NCI-H774 (cell line): ENCODE data around the gene EXOSC2.

Source experiments
- DNase-seq: peaks from one replicate; lab custom pipeline; 2025; lab: John Stamatoyannopoulos, UW

Gene EXOSC2

DNA sequence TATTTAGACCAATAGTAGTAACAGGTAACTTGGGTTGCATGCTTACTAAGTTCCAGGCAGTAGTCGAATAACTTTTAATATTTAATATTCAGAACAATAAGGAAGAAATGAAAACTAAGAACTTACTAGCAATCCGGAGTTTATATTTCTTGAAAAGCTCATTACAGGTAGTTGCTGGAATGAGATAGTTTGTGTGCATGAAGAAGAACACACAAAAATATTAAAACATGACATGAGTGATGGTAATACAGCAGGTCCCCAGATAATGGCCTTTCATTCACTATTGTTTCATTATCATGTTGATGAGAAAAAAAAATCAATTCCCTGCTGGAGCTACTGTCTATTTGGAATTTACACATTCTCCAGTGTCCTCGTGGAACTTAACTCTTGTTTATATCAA, 44.7 kb downstream of the EXOSC2 start:
- no peak for DNase-seq

DNA sequence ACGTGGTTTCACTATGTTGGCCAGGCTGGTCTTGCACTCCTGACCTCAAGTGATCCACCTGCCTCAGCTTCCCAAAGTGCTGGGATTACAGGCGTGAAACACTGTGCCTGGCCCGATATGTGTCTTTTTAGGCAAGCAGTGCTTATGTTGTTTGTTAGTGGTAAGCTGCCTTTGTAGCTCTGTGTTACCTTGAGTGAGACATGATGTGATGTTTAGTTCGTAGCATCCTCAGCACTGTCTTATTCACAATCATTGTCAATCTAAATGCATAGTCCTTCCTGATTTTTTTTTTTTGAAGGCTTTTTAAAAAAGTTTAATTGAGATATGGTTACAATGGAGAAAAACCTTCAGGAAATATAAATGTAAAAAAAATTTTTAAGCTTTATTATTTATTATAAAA, 45.5 kb downstream of the EXOSC2 start:
- no peak for DNase-seq

DNA sequence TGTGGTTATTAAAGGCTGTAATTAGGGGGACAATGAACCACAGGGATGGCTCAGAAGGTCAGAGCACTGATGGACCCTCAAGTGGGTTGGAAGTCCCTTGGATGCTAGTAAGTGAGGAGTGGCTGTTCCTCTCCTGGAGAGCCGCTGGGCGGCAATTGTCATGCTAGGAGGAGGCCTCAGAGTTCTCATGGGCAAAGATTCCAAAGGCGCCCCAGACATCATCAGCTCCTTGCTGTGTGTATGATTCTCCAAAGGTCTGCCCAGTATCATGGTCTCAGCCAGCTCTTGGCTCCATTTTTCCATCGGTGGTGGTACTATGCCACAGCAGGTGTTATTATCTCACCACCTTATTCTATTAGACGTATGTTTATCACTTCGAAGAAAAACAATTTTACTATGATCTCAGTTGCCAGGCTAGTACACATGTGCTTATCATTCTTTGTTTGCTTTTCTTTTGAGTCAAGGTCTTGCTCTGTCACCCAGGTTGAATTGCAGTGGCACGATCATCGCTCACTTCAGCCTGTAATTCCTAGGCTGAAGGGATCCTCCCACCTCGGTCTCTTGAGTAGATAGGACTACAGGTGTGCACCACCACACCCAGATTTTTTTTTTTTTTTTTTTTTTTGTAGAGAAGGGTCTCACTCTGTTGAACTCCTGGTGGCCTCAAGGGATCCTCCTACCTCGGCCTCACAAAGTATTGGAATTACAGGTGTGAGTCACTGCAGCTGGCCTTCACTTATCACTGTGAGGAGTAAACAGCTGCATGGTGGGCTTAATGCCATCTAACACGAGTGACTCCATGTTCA, 46.8 kb downstream of the EXOSC2 start:
- no peak for DNase-seq

DNA sequence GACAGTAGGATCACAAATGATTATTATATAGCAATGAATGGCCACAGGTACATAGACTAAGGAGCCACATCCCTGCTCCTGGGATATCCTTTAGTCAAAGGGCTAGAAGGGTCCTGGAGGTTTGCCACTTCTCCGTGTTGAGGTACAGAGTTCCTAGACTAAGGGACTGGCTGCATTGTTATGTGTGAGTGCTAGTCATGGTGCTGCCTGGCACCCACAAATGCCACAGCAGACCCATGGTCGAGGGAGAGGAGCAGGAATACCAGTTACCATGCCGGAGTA, 47.4 kb downstream of the EXOSC2 start:
- DNase-seq = no peak

DNA sequence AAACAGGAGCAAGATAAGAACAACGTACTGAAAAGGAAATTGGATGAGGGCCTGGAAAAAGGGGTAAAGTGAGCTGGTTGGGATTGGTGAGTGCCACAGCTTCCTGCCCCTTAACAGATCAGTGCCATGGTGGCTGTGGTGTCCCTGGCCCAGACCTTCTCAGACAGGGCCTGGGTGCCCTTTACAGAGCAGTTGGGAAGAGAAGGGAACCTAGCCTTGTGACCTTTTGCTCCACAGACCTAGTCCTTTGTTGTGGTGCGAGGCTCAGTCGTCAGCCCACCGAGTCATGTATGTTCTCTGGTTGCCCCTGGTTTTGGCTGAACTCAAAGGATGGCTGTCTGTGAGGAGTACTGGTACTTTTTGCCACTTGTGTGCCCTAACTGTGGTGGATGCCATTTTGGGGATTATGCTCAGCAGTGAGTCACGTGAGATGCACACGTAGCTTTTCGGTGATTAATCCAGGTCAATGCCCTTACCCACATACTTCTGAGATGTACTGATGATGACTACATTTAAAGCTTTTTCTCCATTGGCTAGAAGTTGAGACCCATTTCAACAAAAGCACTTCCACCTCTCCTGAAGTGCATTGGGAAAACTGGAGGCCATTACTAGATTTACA, 48.4 kb downstream of the EXOSC2 start:
- no peak for DNase-seq

DNA sequence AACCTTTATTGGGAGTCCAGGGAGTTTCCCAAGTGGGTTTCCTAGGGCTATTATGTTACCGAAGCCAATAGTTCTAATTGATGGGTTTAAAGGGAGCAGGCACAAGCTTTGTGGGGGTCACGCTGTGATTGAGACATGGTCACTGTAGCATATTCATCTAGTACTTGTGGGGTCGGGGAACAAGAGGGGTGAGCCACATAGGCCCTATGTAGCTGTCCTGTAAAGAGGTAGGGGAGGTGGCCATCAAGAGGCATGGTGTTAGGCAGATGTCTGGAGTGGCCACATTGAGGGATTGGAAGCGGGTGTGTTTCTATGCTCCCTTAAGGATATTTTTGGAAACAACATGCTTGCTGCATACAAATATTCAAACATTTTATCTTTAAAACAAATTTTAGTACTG, 50.1 kb downstream of the EXOSC2 start:
- no peak for DNase-seq

DNA sequence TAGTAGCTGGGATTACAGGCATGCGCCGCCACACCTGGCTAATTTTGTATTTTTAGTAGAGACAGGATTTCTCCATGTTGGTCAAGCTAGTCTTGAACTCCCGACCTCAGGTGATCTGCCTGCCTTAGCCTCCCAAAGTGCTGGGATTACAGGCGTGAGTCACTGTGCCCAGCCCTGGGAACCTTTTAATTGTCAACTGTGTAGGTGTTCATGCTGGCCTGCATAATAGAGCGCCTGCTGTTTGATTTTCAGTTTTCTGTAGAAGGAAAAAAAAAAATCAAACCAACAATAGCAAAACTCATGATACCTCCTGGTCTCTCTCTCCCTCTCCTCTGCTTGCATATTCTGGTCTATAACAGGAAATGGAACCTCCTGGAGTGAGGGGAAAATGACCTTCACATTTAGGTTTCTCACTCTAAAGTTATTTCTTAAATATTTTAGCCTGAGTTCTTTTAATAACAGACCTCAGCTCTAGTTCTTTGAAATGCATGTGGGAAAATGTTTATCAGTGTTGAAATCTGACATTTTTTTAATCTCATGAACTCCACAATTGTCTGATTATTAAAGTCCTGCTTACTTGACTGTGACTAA, 51.7 kb downstream of the EXOSC2 start:
- DNase-seq = no peak

DNA sequence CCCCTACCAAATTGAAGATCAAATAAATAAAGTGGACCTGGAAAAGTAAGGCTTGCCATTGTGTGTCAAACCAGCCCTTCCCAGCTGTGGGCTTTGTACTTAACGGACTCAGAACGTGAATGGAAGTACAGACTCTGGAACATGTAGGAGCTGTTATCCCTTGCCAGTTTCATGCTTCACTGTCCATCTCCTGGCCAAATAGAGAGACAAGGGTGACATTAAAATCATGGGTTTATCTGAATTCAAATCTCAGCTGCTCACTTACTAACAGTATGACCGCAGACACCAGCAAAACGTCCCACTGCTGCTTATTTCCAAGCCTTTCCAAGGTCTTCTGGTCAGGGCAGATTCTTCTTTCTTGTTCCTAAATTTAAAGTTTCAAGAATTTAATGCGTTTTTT, 52.2 kb downstream of the EXOSC2 start:
- DNase-seq = no peak

DNA sequence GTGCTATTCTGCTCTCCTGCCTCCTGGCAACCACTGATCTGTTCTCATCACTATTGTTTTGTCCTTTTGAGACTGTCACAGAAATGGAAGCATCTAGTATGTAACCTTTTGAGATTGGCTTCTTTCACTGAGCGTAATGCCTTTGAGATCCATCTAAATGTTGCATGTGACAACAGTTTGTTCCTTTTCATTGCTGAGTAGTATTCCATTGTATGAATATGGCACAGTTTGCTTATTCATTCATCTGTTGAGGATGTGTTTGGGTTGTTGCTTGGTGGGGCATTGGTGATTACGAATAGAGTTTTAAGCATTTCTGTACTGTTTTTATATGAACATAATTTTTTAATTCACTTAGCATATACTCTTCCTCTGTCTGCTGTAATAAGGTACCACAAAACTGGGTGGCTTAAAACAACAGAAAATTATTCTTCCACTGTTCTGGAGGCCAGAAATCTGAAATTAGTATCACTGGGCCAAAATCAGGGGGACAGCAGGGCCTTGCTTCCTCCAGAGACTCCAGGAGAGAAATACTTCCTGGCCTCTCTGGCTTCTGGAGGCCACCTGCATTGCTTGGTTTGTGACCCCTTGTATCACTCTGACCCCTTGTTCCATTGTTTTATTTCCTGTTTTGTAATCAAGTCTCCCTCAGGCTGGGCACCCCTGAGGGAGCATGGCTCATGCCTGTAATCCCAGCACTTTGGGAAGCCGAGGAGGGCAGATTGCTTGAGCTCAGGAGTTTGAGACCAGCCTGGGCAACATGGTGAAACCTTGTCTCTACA, 53.0 kb downstream of the EXOSC2 start:
- no peak for DNase-seq

DNA sequence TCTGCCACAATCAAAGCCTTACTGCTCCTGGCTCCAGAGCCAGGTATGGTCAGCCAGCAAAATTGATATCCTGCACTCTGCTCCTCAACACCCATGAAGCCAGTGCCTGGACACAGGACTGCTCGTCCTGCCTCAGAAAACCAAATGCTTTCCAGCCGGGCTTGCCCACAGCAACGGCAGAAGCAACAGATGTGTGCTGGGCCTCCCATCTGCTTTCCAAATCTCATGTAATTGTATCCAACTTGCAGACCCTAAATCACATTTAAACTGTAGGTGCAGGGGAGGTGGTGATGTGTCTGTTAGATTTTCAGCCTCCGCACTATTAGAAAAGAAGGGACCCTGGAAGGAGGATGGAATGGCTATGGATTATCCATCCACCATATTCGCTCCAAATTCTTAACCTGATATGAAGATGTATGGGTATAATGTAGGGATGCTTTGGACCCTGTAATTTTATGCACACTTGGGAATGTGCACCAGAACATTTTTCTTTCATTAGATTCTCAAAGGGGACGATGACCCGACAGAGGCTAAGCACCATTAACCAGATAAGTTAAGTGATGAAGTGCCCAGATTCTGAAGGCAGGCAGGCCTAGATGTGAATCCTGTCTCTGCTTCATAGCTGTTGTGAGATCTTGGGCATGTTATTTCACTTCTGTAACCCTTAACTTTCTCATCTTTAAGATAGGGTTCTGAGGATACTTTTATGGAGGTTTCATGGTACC, 58.2 kb downstream of the EXOSC2 start:
- no peak for DNase-seq
